Stomach (tissue), 4 donors: Measurements from ENCODE around the gene C17orf50.

Experiments
- CTCF ChIP-seq, 7 experiments: fragments of 450-650 bp in 4 of 7; fragments of 200-600 bp in 3 of 7; sonication (generic) in 3 of 7; IDR thresholded peaks; one replicate each; pipeline ENCODE4 v1.5.1; 2016 to 2019; ENCODE audit warnings: antibody characterized with exemption in 7 of 7, control low read depth in 2 of 7, mild to moderate bottlenecking in 1 of 7
- POLR2A ChIP-seq, 4 donors: fragments of 450-650 bp; IDR thresholded peaks; one replicate each; pipeline ENCODE4 v1.6.1; 2016; ENCODE audit warnings: antibody characterized with exemption in 4 of 4, control low read depth in 2 of 4, mild to moderate bottlenecking in 1 of 4, moderate library complexity in 1 of 4
- POLR2AphosphoS5 ChIP-seq, 3 donors: sonication (generic); formaldehyde crosslinking; IDR thresholded peaks; one replicate each; pipeline ENCODE4 v1.6.1; 2016; ENCODE audit warnings: antibody characterized with exemption in 3 of 3

DNA sequence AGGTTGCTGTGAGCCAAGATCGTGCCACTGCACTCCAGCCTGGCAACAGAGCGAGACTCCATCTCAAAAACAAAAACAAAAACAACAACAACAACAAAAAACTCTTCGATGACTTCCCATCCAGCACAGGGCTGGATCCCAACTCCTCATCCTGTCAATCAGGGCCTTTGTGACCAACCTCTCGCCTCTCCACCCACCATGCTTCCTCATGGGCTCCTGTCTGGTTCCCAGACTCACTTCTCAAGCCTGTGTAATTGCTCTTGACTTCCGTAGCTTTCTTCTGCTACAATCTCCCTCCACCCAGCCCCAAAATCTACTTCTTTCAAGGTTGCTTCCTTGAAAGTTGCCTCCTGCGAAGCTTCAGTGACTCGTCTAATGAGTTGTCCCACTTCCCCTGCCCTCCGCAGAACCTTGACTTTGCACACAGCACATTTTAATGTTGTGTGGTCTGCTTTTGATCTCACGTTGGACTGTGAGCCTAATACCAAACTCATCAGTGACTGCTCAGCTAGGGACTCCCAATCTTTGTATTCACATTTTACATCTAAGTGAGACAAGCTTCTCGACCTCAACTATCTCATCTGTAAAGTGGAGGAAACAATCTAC is 30.2 kb upstream of the C17orf50 start:
- TF ChIP-seq CTCF (IDR thresholded peaks at IDR 0.05) (no peak), POLR2AphosphoS5 (IDR thresholded peaks at IDR 0.05) (no peak), POLR2A (IDR thresholded peaks at IDR 0.05) (no peak)
